ENCODE results near the gene IQSEC1.
"Not testable (repeated sequence)": the region's sequence is repeated elsewhere in the genome, so short reads cannot be mapped to it uniquely, and the experiment has no call there.

Gene IQSEC1

GRCh38 chr3:12866836-12867235, 206.4 kb downstream of the IQSEC1 start:
- Histone ChIP-seq H3K4me3 (ENCODE audit: extremely low read depth, insufficient read depth, low read length, poor library complexity, severe bottlenecking) (no peak overlapping the region), H3K9me3 (ENCODE audit: control insufficient read depth, low read length) (no peaks in the 10 kb centered on the region), H3K4me1 (ENCODE audit: control insufficient read depth, insufficient read depth, low read length, poor library complexity, severe bottlenecking) (peaks cover 4% of the 10 kb centered on the region), H3K27ac (ENCODE audit: low read depth, low read length, severe bottlenecking) (no peak overlapping the region), H3K36me3 (ENCODE audit: control insufficient read depth, insufficient read depth, low read length) (no peaks in the 10 kb centered on the region)
- 74 to 83% methylated on average over 4 to 6 of the region's 6 CpGs for WGBS, 2 experiments (ENCODE audit: insufficient coverage in 2 of 2)

GRCh38 chr3:12865271-12865670, 208.0 kb downstream of the IQSEC1 start:
- WGBS, 2 experiments (ENCODE audit: insufficient coverage in 2 of 2) = 88 to 96% methylated on average over 4 of the region's 4 CpGs
- H3K4me3 ChIP-seq (ENCODE audit: extremely low read depth, insufficient read depth, low read length, poor library complexity, severe bottlenecking) = no peak overlapping the region
- H3K27ac ChIP-seq (ENCODE audit: low read depth, low read length, severe bottlenecking) = no peak overlapping the region
- no peaks in the 10 kb centered on the region for H3K9me3 ChIP-seq (ENCODE audit: control insufficient read depth, low read length)
- peaks cover 4% of the 10 kb centered on the region for H3K4me1 ChIP-seq (ENCODE audit: control insufficient read depth, insufficient read depth, low read length, poor library complexity, severe bottlenecking)
- H3K36me3 ChIP-seq (ENCODE audit: control insufficient read depth, insufficient read depth, low read length) = no peaks in the 10 kb centered on the region

GRCh38 chr3:12862387-12862786, 210.8 kb downstream of the IQSEC1 start:
- WGBS, 2 experiments (ENCODE audit: insufficient coverage in 2 of 2) = 94 to 95% methylated on average over 8 of the region's 8 CpGs
- Histone ChIP-seq H3K36me3 (ENCODE audit: control insufficient read depth, insufficient read depth, low read length) (no peaks in the 10 kb centered on the region), H3K4me1 (ENCODE audit: control insufficient read depth, insufficient read depth, low read length, poor library complexity, severe bottlenecking) (no peaks in the 10 kb centered on the region), H3K4me3 (ENCODE audit: extremely low read depth, insufficient read depth, low read length, poor library complexity, severe bottlenecking) (no peak overlapping the region), H3K9me3 (ENCODE audit: control insufficient read depth, low read length) (no peaks in the 10 kb centered on the region), H3K27ac (ENCODE audit: low read depth, low read length, severe bottlenecking) (no peak overlapping the region)

- Histone ChIP-seq H3K36me3 (ENCODE audit: control insufficient read depth, insufficient read depth, low read length) (no peaks in the 10 kb centered on the region), H3K9me3 (ENCODE audit: control insufficient read depth, low read length) (no peaks in the 10 kb centered on the region), H3K4me1 (ENCODE audit: control insufficient read depth, insufficient read depth, low read length, poor library complexity, severe bottlenecking) (no peaks in the 10 kb centered on the region), H3K27ac (ENCODE audit: low read depth, low read length, severe bottlenecking) (no peak overlapping the region), H3K4me3 (ENCODE audit: extremely low read depth, insufficient read depth, low read length, poor library complexity, severe bottlenecking) (no peak overlapping the region)
- 91 to 100% methylated on average over 1 to 5 of the region's 5 CpGs for WGBS, 2 experiments (ENCODE audit: insufficient coverage in 2 of 2)
Measured at GRCh38 chr3:12861611-12862010, 211.6 kb downstream of the IQSEC1 start.

- 88 to 90% methylated on average over 5 of the region's 7 CpGs for WGBS, 2 experiments (ENCODE audit: insufficient coverage in 2 of 2)
- H3K4me3 ChIP-seq (ENCODE audit: extremely low read depth, insufficient read depth, low read length, poor library complexity, severe bottlenecking) = no peak overlapping the region
- no peaks in the 10 kb centered on the region for H3K9me3 ChIP-seq (ENCODE audit: control insufficient read depth, low read length)
- H3K27ac ChIP-seq (ENCODE audit: low read depth, low read length, severe bottlenecking) = no peak overlapping the region
- H3K36me3 ChIP-seq (ENCODE audit: control insufficient read depth, insufficient read depth, low read length) = no peaks in the 10 kb centered on the region
- no peaks in the 10 kb centered on the region for H3K4me1 ChIP-seq (ENCODE audit: control insufficient read depth, insufficient read depth, low read length, poor library complexity, severe bottlenecking)
Measured at GRCh38 chr3:12859840-12860239, 213.4 kb downstream of the IQSEC1 start.

GRCh38 chr3:12856626-12857025, 216.6 kb downstream of the IQSEC1 start:
- no peaks in the 10 kb centered on the region for H3K36me3 ChIP-seq (ENCODE audit: control insufficient read depth, insufficient read depth, low read length)
- H3K4me3 ChIP-seq (ENCODE audit: extremely low read depth, insufficient read depth, low read length, poor library complexity, severe bottlenecking) = no peak overlapping the region
- no peak overlapping the region for H3K27ac ChIP-seq (ENCODE audit: low read depth, low read length, severe bottlenecking)
- H3K9me3 ChIP-seq (ENCODE audit: control insufficient read depth, low read length) = no peaks in the 10 kb centered on the region
- H3K4me1 ChIP-seq (ENCODE audit: control insufficient read depth, insufficient read depth, low read length, poor library complexity, severe bottlenecking) = no peaks in the 10 kb centered on the region
- 84 to 85% methylated on average over 5 of the region's 5 CpGs for WGBS, 2 experiments (ENCODE audit: insufficient coverage in 2 of 2)

- Histone ChIP-seq H3K4me3 (ENCODE audit: extremely low read depth, insufficient read depth, low read length, poor library complexity, severe bottlenecking) (no peak overlapping the region), H3K9me3 (ENCODE audit: control insufficient read depth, low read length) (no peaks in the 10 kb centered on the region), H3K4me1 (ENCODE audit: control insufficient read depth, insufficient read depth, low read length, poor library complexity, severe bottlenecking) (no peaks in the 10 kb centered on the region), H3K36me3 (ENCODE audit: control insufficient read depth, insufficient read depth, low read length) (no peaks in the 10 kb centered on the region), H3K27ac (ENCODE audit: low read depth, low read length, severe bottlenecking) (no peak overlapping the region)
- 86 to 98% methylated on average over 4 of the region's 4 CpGs for WGBS, 2 experiments (ENCODE audit: insufficient coverage in 2 of 2)
Measured at GRCh38 chr3:12854565-12854964, 218.7 kb downstream of the IQSEC1 start.

- not testable (repeated sequence) for H3K36me3 ChIP-seq (ENCODE audit: control insufficient read depth, insufficient read depth, low read length); H3K4me1 ChIP-seq (ENCODE audit: control insufficient read depth, insufficient read depth, low read length, poor library complexity, severe bottlenecking); H3K9me3 ChIP-seq (ENCODE audit: control insufficient read depth, low read length); H3K4me3 ChIP-seq (ENCODE audit: extremely low read depth, insufficient read depth, low read length, poor library complexity, severe bottlenecking); H3K27ac ChIP-seq (ENCODE audit: low read depth, low read length, severe bottlenecking)
- WGBS, 2 experiments (ENCODE audit: insufficient coverage in 2 of 2) = 75 to 86% methylated on average over 1 to 2 of the region's 2 CpGs
Measured at GRCh38 chr3:12853847-12854246, 219.4 kb downstream of the IQSEC1 start.

GRCh38 chr3:12852201-12852600, 221.0 kb downstream of the IQSEC1 start:
- WGBS, 2 experiments (ENCODE audit: insufficient coverage in 2 of 2) = 69 to 86% methylated on average over 2 of the region's 3 CpGs
- Histone ChIP-seq H3K4me1 (ENCODE audit: control insufficient read depth, insufficient read depth, low read length, poor library complexity, severe bottlenecking) (no peaks in the 10 kb centered on the region), H3K27ac (ENCODE audit: low read depth, low read length, severe bottlenecking) (no peak overlapping the region), H3K4me3 (ENCODE audit: extremely low read depth, insufficient read depth, low read length, poor library complexity, severe bottlenecking) (no peak overlapping the region), H3K9me3 (ENCODE audit: control insufficient read depth, low read length) (no peaks in the 10 kb centered on the region), H3K36me3 (ENCODE audit: control insufficient read depth, insufficient read depth, low read length) (no peaks in the 10 kb centered on the region)
